Naive thymus-derived CD8-positive, alpha-beta T cell (primary cell): Measurements from ENCODE around the gene PLEKHJ1. TPM values are rescaled to one million over a fixed set of nuclear protein-coding genes. Genes with fewer than 3 reads are reported as not detected.

Experiments
- ATAC-seq, 2 donors: fragments of 150-1000 bp; cut with Tn5 transposase in 1 of 2; sonication (Bioruptor Pico), chemical (Tn5 transposase) in 1 of 2; 1 replicate in 1 of 2; 2 replicates in 1 of 2; pipeline ENCODE4 v1.10.0; 2021; ENCODE audit warnings: mild to moderate bottlenecking in 2 of 2, moderate library complexity in 2 of 2
- POLR2A ChIA-PET: fragments of 350-600 bp; sonication (Branson Sonifier 250); formaldehyde crosslinking; loops from one replicate; lab custom pipeline; 2021; ENCODE audit warnings: antibody characterized with exemption; lab: Charles Lee
- DNase-seq, 10 donors: peaks; one replicate each; pipeline versions ENCODE4 v3.0.0 to v3.0.0-alpha.2; 2020 to 2022
- H3K27ac Mint-ChIP-seq, 10 donors: one replicate each; pipeline ENCODE4 v1.8.0; 2020 to 2022; ENCODE audit warnings: mild to moderate bottlenecking in 10 of 10, mixed read lengths in 10 of 10, moderate library complexity in 4 of 10, inconsistent platforms in 1 of 10
- H3K27me3 Mint-ChIP-seq, 5 donors: one replicate each; pipeline ENCODE4 v1.8.0; 2021 to 2022; ENCODE audit warnings: mixed read lengths in 5 of 5
- H3K36me3 Mint-ChIP-seq, 3 donors: one replicate each; pipeline ENCODE4 v1.8.0; 2020 to 2022; ENCODE audit warnings: mixed read lengths in 3 of 3, mild to moderate bottlenecking in 2 of 3, inconsistent platforms in 1 of 3
- H3K4me1 Mint-ChIP-seq, 4 donors: one replicate each; pipeline ENCODE4 v1.8.0; 2021 to 2022; ENCODE audit warnings: mixed read lengths in 4 of 4
- H3K4me3 Mint-ChIP-seq, 10 donors: one replicate each; pipeline ENCODE4 v1.8.0; 2020 to 2022; ENCODE audit warnings: mild to moderate bottlenecking in 10 of 10, mixed read lengths in 10 of 10, moderate library complexity in 6 of 10, inconsistent platforms in 1 of 10
- H3K9me3 Mint-ChIP-seq, 9 donors: one replicate each; pipeline ENCODE4 v1.8.0; 2020 to 2022; ENCODE audit warnings: mixed read lengths in 9 of 9, mild to moderate bottlenecking in 3 of 9, inconsistent platforms in 1 of 9, moderate library complexity in 1 of 9
- polyA plus RNA-seq, 3 donors: library from polyadenylated mRNA; unstranded; fragments of 300-500 nt; fragmentation: Illumina TruSeq; gene quantifications; one replicate each; pipeline ENCODE4 v1.2.3, GENCODE V29; 2021
- total RNA-seq, 8 experiments: library from RNA in 2 of 8; stranded (reverse) in 2 of 8; gene quantifications; one replicate each; pipeline ENCODE4 v1.2.3 and lab custom pipeline; 2021 to 2026

PLEKHJ1 gene
- total and polyA plus RNA-seq, 5 experiments from 2014 or later: 56.7 to 106 (median 85.2) TPM

DNA sequence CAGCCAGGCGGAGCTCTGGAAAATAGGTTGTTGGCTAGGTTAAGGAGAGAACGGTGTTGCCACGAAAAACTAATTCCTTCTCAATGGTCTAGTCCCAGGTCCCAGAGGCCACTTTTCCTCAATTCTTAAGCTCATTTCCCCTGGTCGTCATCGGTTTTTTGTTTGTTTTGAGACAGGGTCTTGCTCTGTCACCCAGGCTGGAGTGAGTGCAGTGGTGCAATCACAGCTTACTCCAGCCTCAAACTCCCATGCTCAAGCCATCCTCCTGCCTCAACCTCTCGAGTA, 1.7 kb upstream of the PLEKHJ1 start:
- no peak for ATAC-seq
- H3K4me3 Mint-ChIP-seq: peak overlapping the region; percentile 87 to 100 (median 99)
- peak overlapping the region; percentile 78 to 100 (median 96) for H3K27ac Mint-ChIP-seq
- H3K9me3 Mint-ChIP-seq: no peaks in the 10 kb centered on the region
- peaks cover 0 to 4% (median 0%) of the 10 kb centered on the region in 5 donors for H3K27me3 Mint-ChIP-seq
- POLR2A ChIA-PET: interaction anchor here (0.7 to 13.1 kb wide), 7 partner anchors 8 to 238 kb away, joined by 3 to 262 read pairs (median 9); partner anchors contain the start of genes AMH, GADD45B and JSRP1
- peaks cover 3 to 35% (median 9%) of the 10 kb centered on the region in 3 donors for H3K36me3 Mint-ChIP-seq
- no peak for DNase-seq
- H3K4me1 Mint-ChIP-seq: peaks cover 46 to 77% (median 75%) of the 10 kb centered on the region in 4 donors

DNA sequence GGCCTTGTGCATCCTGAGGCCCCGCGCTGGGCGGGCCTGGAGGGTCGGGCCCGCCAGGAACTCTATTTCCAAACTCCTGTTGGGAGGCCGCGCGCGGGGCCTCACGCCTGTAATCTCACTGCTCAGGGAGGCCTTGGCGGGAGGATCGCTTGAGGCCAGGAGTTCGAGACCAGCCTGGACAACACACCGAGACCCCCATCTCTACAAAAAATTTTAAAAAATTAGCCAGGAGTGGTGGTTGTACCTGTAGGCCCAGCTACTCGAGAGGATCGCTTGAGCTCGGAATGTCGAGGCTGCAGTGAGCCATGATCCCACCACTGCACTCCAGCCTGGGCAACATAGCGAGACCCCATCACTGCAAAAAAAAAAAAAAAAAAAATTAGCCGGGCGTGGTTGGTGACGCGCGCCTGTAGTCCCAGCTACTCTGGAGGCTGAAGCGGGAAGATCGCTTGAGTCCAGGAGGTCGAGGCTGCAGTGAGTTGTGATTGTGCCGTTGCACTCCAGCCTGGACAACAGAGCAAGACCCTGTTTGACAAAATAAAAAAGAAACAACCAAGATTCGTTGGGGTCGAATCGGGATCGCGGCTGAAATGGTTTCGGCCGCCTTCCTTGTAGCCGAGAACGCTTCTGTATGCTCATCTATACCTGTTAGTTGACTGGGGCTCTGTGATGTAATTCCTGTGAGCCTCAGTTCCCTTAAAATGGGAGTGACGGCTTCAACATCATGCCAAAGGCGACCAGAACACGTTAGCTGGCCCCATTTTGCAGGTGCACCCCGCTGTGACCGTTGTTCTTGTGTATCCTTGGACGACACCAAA, 1.1 kb upstream of the PLEKHJ1 start:
- no peak for ATAC-seq
- peaks cover 3 to 30% (median 9%) of the 10 kb centered on the region in 3 donors for H3K36me3 Mint-ChIP-seq
- POLR2A ChIA-PET: interaction anchor here (0.6 to 13.1 kb wide), 9 partner anchors 9 to 750 kb away, joined by 3 to 262 read pairs (median 3); partner anchors contain the start of genes AMH, GADD45B and JSRP1

DNA sequence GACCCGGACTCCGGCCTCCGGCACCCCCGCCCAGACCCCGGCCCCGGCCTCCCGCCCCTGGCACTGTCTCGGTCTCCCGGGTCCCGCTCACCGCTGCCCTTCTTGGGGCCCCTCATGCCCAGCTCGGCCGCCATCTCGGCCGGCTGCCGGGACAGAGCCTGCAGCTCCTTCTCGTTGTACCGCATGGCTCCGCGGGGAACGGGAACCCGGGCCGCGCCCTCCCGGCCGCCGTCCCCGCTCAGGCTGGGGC, 140 bp downstream of the PLEKHJ1 start:
- POLR2A ChIA-PET: interaction anchor here (0.8 to 13.1 kb wide), 12 partner anchors 16 to 242 kb away, joined by 3 to 262 read pairs (median 4); partner anchors contain the start of genes AMH, AP3D1, GADD45B and JSRP1
- Mint-ChIP-seq H3K27me3 (peaks cover 0 to 4% (median 0%) of the 10 kb centered on the region in 5 donors), H3K27ac (peak overlapping the region; percentile 96 to 100 (median 100)), H3K4me3 (peak overlapping the region; percentile 90 to 100 (median 99)), H3K4me1 (peaks cover 33 to 62% (median 58%) of the 10 kb centered on the region in 4 donors), H3K9me3 (no peaks in the 10 kb centered on the region), H3K36me3 (peaks cover 3 to 28% (median 9%) of the 10 kb centered on the region in 3 donors)
- peak in 1 of 2 donors; percentile 72 for ATAC-seq
- no peak for DNase-seq

More for the DNA sequence above, 1.1 kb upstream of the PLEKHJ1 start:
- peak overlapping the region; percentile 78 to 100 (median 96) for H3K27ac Mint-ChIP-seq
- H3K4me3 Mint-ChIP-seq: peak overlapping the region; percentile 87 to 100 (median 99)
- H3K4me1 Mint-ChIP-seq: peaks cover 41 to 71% (median 70%) of the 10 kb centered on the region in 4 donors
- DNase-seq: no peak
- peaks cover 0 to 4% (median 0%) of the 10 kb centered on the region in 5 donors for H3K27me3 Mint-ChIP-seq
- H3K9me3 Mint-ChIP-seq: no peaks in the 10 kb centered on the region

DNA sequence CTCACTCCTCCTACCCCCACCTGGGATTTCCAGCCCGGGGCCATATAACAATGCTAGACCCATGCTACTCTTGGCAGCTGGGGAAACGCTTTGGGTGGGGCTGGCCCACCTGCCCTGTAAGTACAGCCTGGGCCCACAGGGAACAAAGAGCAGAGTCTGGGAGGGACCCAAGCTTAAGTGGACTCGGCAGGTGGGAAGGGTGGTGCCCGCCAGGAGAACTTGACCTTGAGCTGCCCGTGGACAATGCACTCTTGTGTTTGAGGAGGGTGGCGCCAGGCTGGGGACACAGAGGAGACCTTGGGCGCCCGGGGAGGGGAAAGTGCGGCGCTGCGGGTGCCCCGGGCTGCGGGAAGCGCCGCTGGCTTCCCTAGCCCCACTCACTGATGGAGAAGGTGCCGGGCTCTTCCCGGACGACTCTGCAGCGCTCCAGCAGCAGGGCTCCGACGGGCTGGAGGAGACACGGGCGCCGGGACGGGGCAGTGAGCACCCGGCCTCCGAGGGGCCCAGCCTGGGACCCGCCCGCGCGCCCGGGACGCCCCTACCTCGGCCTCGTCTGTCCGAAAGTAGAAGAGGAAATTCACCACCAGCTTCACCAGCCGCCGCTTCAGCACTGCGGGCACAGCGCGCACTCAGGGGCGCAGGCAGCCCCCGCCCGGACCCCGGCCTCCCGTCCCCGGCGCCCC, 607 bp downstream of the PLEKHJ1 start:
- Mint-ChIP-seq H3K36me3 (peaks cover 3 to 26% (median 9%) of the 10 kb centered on the region in 3 donors), H3K4me1 (peaks cover 32 to 57% (median 54%) of the 10 kb centered on the region in 4 donors), H3K4me3 (peak overlapping the region; percentile 84 to 100 (median 94)), H3K9me3 (no peaks in the 10 kb centered on the region), H3K27me3 (peaks cover 0 to 4% (median 0%) of the 10 kb centered on the region in 5 donors), H3K27ac (peak overlapping the region; percentile 43 to 96 (median 86))
- DNase-seq (peak in 1 of 10 donors; percentile 29), ATAC-seq (peak in 1 of 2 donors; percentile 8)
- POLR2A ChIA-PET: interaction anchor here (0.6 to 13.1 kb wide), 14 partner anchors 17 to 391 kb away, joined by 3 to 262 read pairs (median 4); partner anchors contain the start of genes AMH, AP3D1, GADD45B and JSRP1

- Mint-ChIP-seq H3K36me3 (peaks cover 3 to 31% (median 9%) of the 10 kb centered on the region in 3 donors), H3K9me3 (no peaks in the 10 kb centered on the region), H3K27me3 (peaks cover 0 to 4% (median 0%) of the 10 kb centered on the region in 5 donors), H3K4me1 (peaks cover 27 to 52% (median 49%) of the 10 kb centered on the region in 4 donors), H3K4me3 (peak overlapping the region; percentile 84 to 100 (median 89)), H3K27ac (peak overlapping the region; percentile 43 to 96 (median 86))
- DNase-seq (no peak), ATAC-seq (no peak)
- POLR2A ChIA-PET: interaction anchor here (0.6 to 13.1 kb wide), 11 partner anchors 17 to 391 kb away, joined by 3 to 262 read pairs (median 5); partner anchors contain the start of genes AMH, AP3D1, GADD45B and JSRP1
Observed at GRCh38 chr19:2234996-2235380, 1.1 kb downstream of the PLEKHJ1 start.

DNA sequence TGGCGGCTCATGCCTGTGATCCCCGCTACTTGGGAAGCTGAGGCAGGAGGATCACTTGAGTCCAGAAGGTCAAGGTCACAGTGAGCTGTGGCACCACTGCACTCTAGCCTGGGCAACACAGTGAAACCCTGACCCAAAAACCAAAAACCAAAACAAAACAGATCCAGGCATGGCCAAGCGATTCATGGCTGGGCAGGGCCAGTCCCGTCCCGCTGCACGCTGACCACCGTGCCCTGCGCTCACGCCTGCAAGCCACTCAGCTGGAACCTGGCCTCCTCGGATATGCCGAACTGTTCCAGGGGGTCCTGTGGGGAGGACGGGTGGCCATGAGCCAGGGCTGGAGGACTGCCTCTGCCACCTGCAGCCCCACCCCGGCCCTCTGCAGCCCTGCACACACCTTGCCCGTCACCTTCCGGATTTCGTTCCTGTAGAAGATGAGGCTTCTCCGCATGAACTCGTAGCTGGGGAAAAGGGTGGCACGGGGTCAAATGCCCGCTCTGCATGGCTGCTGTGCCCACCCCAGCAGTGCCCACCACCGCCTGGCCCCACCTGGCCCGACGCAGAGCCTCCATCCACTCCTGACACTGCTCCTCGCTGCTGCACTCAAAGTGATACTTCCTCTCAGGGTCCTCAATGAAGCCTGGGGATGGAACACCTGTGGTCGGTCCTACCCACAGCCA, 2.4 kb downstream of the PLEKHJ1 start:
- peak overlapping the region in 6 of 10 donors; percentile 59 to 95 (median 69) for H3K27ac Mint-ChIP-seq
- DNase-seq: no peak
- H3K4me1 Mint-ChIP-seq: peaks cover 21 to 40% (median 36%) of the 10 kb centered on the region in 4 donors
- no peak for ATAC-seq
- peaks cover 3 to 31% (median 4%) of the 10 kb centered on the region in 3 donors for H3K36me3 Mint-ChIP-seq
- H3K4me3 Mint-ChIP-seq: peak overlapping the region in 7 of 10 donors; percentile 5 to 100 (median 87)
- H3K9me3 Mint-ChIP-seq: no peaks in the 10 kb centered on the region
- H3K27me3 Mint-ChIP-seq: peaks cover 0 to 4% (median 0%) of the 10 kb centered on the region in 5 donors
- POLR2A ChIA-PET: interaction anchor here (0.6 to 13.1 kb wide), 4 partner anchors 15 to 82 kb away, joined by 3 to 262 read pairs (median 6); partner anchors contain the start of gene AP3D1

GRCh38 chr19:2232286-2233151, 3.6 kb downstream of the PLEKHJ1 start:
- peaks cover 0 to 4% (median 0%) of the 10 kb centered on the region in 5 donors for H3K27me3 Mint-ChIP-seq
- H3K4me3 Mint-ChIP-seq: peak overlapping the region in 1 of 10 donors; percentile 14
- POLR2A ChIA-PET: interaction anchor here (0.5 to 13.1 kb wide), 2 partner anchors 27 to 39 kb away, joined by 5 to 262 read pairs; no protein-coding TSS in a partner anchor
- peak overlapping the region in 5 of 10 donors; percentile 18 to 62 (median 34) for H3K27ac Mint-ChIP-seq
- H3K36me3 Mint-ChIP-seq: peaks cover 3 to 22% (median 4%) of the 10 kb centered on the region in 3 donors
- ATAC-seq (no peak), DNase-seq (no peak)
- peaks cover 12 to 27% (median 24%) of the 10 kb centered on the region in 4 donors for H3K4me1 Mint-ChIP-seq
- no peaks in the 10 kb centered on the region for H3K9me3 Mint-ChIP-seq

- H3K9me3 Mint-ChIP-seq: no peaks in the 10 kb centered on the region
- H3K27ac Mint-ChIP-seq: no peak overlapping the region
- peaks cover 0 to 4% (median 0%) of the 10 kb centered on the region in 5 donors for H3K27me3 Mint-ChIP-seq
- POLR2A ChIA-PET: interaction anchor here (0.5 to 13.1 kb wide), 3 partner anchors 28 to 85 kb away, joined by 3 to 262 read pairs (median 5); no protein-coding TSS in a partner anchor
- DNase-seq: no peak
- H3K4me3 Mint-ChIP-seq: no peak overlapping the region
- ATAC-seq: no peak
- H3K4me1 Mint-ChIP-seq: peaks cover 11 to 23% (median 20%) of the 10 kb centered on the region in 4 donors
- peaks cover 3 to 22% (median 4%) of the 10 kb centered on the region in 3 donors for H3K36me3 Mint-ChIP-seq
Observed at GRCh38 chr19:2231621-2232221, 4.4 kb downstream of the PLEKHJ1 start.

DNA sequence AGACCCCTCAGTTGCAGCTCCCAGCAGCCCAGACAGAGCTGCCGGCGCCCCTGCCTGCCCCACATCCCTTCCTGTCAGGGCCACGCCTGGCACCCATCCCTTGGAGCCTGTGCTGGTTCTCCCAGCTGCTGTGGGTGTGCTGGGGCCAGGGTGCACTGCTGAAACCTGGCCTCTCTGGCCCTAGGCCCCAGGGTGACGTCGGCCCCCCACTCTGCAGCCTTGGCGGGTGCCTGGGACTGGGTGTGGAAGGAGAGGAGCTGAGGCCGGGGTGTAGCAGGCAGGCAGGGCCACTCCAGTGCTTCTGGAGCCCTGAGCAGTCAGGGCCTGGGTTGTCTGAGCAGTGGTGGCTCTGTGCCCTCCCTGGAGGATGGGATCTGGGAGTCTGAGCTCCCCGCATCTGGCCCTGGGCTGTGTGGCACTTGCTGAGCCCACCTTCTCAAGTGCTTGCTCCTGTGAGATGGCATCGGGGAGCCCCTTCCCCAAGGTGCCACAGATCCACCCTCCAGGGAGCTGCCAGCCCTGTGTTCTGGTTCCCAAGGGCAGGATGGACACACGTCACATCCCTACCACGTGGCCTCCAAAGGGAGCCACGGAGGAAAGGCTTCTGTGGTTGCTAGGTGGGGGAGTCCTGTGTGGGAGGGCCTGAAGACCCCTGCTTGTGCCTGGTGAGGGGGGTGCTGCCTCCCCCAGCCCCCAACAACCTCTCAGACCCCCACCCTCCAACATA, 5.2 kb downstream of the PLEKHJ1 start:
- Mint-ChIP-seq H3K27me3 (no peaks in the 10 kb centered on the region), H3K9me3 (no peaks in the 10 kb centered on the region), H3K27ac (no peak overlapping the region), H3K36me3 (peaks cover 0 to 17% (median 0%) of the 10 kb centered on the region in 3 donors), H3K4me3 (no peak overlapping the region), H3K4me1 (peaks cover 5 to 16% (median 16%) of the 10 kb centered on the region in 4 donors)
- ATAC-seq: no peak
- POLR2A ChIA-PET: interaction anchor here (1.1 to 13.1 kb wide), 2 partner anchors 41 to 85 kb away, joined by 3 to 262 read pairs; no protein-coding TSS in a partner anchor
- no peak for DNase-seq

GRCh38 chr19:2230033-2230531, 6.0 kb downstream of the PLEKHJ1 start:
- ATAC-seq (no peak), DNase-seq (no peak)
- H3K4me3 Mint-ChIP-seq: no peak overlapping the region
- POLR2A ChIA-PET: interaction anchor here (1.2 to 13.1 kb wide), 2 partner anchors 19 to 42 kb away, joined by 3 to 262 read pairs; partner anchors contain the start of gene AMH
- H3K27me3 Mint-ChIP-seq: no peaks in the 10 kb centered on the region
- peaks cover 3 to 12% (median 11%) of the 10 kb centered on the region in 4 donors for H3K4me1 Mint-ChIP-seq
- peaks cover 0 to 24% (median 0%) of the 10 kb centered on the region in 3 donors for H3K36me3 Mint-ChIP-seq
- no peak overlapping the region for H3K27ac Mint-ChIP-seq
- no peaks in the 10 kb centered on the region for H3K9me3 Mint-ChIP-seq
